ENCODE data around the gene CUL1.

CUL1 gene

DNA sequence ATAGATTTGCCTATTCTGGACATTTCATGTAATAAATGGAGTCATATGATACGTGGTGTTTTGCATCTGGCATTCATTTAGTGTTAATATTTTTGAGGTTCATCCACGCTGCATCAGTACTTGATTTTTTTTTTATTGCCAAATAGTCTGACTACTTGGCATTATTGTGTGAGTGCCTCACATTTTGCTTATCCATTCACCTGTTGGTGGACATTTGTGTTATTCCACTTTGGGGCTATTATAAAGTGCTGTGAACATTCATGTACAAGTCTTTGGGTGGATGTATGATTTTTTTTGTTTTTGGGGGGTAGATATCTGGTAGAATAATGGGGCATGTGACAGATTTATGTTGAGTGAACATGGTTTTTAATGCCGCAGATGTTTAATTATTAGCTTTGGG lies 19.7 kb downstream of the CUL1 start:
- no peak for DNase-seq (ENCODE audit: low read depth)

DNA sequence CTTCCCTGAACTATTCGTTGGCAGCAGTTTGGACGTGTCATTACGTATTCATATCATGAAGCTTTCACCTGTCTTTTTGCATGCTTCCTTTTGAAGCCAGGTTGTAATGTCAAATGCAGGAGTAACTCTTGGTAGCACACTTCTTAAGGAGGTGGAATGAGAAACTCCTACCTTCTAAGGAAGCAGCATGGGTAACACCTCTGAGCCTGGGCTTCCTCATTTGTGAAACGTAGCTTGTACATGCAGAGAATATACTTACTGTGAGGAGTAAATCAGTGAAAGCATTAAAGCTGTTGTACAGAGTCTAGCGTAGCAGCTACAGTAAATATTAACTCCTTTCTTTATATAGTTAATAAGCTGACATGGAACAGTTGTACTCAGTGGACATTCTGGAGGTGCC lies 21.1 kb downstream of the CUL1 start:
- DNase-seq (ENCODE audit: low read depth): no peak

DNA sequence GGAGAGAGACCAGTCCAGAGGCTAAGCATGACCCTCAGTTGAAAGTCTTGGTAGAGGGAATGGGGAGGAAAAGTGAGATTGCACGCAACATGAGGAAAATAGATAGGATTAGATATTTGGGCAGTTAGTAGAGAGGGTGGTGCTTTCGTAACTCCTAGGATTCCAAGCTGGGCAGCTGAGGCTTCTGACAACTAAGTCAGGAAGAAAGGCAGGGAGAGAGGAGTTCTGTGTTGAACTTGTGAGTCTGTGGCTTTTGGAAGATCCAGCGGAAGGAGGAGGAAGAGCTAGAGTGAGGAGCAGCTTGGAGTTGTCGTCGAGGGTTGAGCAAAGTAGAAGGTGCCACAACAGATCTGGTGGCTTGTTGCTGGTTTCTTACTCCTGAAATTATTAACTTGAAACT lies 21.8 kb downstream of the CUL1 start:
- no peak for DNase-seq (ENCODE audit: low read depth)

DNA sequence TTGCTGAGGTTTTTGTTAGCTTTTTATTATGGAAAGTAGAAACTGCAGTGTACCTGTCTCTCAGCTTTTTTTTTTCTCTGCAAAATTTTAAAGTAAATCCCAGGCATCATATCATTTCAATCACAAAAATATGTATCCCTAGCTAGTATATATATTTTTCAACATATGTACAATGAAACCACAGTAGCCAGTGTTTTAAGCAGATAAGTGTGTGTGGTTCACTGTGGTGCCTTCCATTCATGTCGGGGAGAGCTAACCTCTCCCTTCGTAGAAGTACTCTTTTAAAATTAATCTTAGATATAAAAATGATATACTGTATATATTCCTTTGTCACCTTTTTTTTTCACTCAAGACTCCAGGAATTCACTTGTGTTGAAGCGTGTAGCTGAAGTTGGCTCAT lies 22.7 kb downstream of the CUL1 start:
- no peak for DNase-seq (ENCODE audit: low read depth)

DNA sequence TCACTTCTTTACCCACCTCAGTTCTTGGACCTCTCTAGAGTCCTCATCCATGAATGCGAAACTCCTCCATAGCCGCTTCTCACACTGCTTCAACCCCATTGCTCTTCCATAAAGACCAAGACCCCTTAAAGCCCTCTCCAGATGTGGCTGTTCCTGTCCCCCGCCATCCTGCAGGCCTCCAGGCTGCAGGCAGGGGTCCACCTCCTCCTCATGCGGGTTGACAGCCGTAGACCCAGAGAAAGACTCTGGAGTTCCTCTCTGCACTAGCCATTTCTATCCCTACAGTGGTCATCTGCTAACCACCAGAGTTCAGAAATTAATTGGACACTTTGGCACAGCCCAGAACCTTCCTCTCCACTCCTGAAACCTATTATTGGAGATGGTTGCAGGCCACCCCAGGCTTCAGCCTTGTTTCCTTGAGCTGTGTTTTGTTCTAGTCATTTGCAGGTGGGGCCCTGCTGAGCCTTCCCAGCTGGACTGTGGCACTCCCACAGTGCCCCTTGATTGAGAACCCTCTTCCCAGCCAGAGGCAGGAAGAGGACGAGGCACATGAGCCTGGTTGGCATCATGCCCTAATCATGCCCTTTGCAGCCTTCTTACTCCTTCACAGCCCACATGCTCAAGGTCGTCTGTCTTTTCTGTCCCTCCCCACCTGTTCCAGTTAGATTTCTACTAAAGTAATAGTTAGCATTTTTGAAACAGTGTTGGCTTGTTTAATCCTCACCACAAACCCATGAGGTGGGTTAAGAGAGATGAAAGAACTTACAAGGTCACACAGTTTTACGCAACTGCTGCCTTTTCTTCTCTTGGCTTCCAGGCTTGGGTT lies 23.9 kb downstream of the CUL1 start:
- no peak for DNase-seq (ENCODE audit: low read depth)

DNA sequence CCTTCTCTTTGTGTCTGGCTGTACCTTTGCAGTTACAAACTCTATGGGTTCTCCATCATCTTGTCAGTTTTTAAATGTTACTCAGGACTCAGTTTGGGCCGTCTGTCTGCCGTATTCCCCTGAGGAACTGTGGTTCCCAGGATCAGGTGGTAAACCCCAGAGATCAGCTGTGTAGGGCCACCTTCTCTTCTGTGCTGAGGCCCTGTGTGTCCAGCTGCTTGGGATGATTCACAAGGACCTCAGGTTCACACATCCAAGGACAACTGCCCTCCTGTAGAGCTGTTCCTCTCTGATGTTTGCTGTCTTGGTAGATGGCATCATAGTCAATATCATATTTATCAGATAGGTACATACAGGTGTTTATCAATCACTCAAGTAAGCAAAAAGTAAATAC lies 24.5 kb downstream of the CUL1 start:
- DNase-seq (ENCODE audit: low read depth): no peak

DNA sequence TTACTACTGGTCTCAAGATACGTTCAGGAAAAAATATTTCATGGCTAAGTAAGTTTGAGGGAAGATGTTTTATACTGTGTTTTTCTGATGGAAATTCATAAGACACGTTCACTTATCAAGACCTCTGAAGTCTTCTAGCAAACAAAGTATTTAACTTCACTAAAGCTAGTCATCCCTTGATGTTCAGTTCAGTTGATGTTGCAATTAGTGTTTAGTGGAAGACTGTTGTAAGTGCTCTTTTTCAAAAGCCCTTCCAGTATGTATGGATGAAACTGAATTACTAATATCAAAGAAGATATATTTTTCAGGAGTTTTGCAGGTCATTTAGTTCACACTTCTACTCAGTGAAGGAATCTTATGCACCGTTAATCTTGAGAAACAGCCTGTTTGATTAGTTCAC lies 25.1 kb downstream of the CUL1 start:
- no peak for DNase-seq (ENCODE audit: low read depth)

DNA sequence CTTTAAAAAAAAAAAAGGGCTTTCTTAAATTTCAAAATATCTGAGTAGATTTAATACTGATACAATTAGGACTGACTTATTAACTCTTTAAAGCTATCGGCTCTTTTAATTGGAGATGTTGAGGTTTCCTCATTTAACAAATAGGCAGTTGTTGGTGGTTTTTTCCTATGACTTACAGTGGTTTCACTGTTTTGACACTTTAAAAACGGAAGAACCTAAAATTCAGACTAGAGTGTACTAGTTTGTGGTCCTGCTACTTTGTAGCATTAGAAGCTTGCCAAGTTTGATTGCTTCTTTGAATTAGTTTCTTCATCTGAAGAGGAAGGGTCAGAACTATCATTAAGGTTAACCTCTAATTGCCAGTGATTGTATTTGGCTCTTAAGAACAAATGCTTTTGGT lies 27.7 kb downstream of the CUL1 start:
- no peak for DNase-seq (ENCODE audit: low read depth)

DNA sequence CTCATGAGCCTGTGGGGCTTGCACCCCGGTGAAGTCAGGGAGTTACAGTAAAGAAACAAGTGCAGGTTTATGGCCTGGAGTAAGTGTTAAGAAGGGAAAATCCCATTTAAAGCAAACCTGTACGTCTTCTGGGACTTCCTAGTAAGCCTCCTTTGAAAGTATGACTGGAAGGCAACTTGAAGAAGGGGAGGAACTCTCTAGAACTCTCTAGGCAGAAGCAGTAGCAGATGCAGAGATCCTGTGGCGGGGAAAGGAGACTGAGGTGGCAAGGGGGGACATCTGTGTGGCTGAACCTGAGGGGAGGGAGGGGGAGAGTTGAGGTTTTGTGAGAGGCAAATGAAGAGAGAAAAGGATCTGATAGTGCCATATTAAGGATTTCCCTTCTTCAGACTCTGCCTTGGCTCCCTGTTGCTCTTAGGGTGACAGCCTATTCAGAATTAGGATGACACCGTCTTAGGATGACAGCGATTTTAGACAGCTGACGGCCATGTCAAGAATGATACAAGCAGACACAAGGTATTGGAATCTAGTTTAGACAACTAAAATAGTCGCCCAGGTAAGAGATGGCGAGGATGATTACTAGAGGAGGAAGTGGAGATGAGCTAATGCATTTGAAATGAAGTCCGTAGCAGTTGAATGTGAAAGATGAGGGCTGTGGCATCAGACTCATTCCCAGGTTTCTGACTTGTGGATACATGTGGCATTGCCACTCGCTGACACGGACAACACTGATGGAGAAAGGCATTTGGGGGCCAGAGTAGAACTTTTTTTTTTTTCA lies 29.0 kb downstream of the CUL1 start:
- DNase-seq (ENCODE audit: low read depth): no peak

DNA sequence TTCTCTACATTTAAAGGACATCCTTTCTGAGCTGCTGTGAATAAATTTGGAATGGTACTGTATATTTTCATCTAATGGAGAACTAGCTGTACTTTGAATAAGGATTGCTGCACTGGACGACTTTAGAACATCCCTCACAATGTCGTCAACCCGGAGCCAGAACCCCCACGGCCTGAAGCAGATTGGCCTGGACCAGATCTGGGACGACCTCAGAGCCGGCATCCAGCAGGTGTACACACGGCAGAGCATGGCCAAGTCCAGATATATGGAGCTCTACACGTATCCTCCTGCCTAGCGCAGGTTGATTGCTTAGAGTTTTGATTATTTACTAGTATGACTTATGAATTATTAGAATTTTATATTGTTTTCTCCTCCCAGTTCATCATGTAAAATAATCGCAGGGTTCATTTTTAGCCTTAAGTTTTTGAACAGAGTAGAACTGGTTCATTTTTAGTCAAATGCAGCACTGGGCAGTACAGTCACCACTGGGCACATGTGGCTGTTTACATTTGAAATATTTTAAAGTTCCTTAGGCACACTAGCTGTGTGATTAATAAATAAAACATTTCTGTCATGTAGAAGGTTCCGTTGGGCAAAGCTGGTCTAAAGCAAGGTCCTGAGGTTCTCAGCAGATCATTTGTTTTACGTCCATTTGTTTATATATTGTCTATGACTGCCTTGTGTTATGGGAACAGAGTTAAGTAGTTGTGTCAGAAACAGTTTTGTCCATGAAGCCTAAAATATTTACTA lies 31.5 kb downstream of the CUL1 start:
- no peak for DNase-seq (ENCODE audit: low read depth)

DNA sequence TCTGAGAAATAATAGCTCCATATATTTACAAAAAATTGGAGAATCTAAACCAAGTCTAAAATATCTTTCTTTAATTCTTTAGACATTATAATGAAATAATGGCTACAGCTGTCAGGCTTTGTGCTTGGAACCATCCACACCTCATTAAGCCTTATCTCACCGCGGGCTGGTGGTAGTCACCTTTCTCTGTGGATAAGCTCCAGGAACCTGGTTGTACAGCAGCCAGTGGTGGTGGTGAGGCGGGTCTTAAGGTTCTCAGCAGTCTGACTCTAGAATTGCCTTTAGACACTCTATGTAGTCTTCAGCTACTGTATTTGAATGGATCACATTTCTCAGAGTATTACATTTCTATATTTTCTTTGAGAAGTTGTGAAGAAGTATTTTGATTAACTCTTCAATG lies 34.2 kb downstream of the CUL1 start:
- DNase-seq (ENCODE audit: low read depth): no peak

DNA sequence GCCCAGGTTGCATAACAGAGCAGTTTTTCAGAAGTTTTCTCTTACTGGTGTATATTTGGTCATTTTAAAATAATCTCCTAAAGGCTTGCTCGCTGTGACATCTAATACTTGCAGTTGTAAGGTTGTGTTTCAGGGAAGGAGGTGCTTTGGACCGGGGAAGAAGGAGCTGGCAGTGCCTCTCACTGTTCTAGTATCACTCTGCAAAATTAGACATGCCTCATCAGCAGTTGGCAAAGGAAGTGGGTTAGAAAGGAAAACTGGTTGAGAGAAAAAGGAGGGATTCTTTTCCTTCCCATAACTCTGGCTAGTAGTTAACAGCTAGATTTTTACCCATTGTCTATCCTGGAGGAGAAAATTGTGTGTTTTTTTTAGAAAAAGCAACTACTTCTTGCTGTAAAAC lies 34.8 kb downstream of the CUL1 start:
- no peak for DNase-seq (ENCODE audit: low read depth)

DNA sequence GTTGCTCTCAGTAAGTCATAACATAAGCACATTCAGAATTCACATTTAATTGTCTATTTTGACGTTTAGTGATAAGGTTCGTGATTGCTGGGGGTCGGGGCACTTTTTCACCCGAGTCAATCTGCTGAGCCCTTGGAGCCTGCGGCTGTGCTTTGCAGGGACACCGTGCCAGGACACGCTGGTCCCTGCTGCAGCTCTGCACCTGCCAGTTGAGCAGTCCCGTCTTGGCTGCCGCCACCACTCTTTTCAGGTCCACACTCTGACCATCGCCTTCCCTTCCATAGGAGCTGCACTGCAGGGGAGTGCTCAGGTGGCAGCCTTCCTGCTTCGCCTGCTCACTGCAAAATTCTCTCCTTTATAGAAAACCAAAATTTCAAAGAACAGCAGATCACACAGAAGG lies 36.4 kb downstream of the CUL1 start:
- DNase-seq (ENCODE audit: low read depth): no peak

DNA sequence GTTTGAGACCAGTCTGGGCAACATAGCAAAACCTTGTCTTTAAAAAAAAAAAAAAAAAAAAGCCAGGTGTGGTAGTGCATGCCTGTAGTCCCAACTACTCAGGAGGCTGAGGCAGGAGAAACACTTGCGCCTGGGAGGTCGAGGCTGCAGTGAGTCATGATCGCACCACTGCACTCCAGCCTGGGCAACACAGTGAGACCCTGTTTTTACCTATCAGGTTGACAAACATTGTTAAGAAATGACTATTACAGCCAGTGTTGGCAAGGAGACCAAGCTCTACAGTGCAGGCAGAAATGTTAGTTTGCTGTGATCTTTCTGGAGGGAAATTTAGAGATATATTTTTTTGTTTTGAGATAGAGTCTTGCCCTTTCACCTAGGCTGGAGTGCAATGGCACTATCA lies 37.3 kb downstream of the CUL1 start:
- no peak for DNase-seq (ENCODE audit: low read depth)

DNA sequence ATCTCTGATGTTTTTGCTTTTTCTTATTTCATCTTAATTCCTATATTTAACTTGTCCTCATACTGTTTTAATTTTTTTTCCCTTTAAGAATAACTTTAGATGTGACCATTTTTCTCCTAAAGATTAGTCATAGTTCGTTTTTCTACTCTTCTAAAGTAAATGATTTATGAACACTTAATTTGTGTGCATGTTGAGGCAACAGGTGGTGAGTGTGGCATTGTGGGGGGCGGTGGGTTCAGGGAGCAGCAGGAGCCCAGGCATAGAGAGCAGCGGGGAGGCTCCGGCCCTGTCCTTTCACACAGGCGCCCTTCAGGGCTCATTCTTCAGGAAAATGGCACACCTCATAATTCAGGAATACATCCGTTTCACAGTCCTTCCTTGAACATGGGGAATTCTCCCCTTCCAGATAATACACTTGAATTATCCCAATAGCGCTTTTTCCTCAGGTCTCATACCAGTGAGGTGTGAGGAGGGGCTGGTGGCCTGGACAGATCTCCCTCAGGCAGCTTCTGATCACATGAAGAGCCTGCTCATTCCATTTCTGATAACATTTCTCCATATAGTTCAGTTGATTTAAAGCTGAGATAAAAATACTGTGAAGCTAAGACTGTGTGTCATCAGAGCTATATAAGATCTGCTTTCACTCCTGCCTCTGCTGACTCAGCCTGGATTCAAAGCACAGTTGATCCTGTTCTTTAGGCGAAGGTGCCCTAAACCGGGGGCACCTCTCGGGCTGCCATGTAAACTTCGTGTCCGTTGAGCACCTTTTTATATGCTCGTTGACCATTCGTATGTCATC lies 40.2 kb downstream of the CUL1 start:
- DNase-seq (ENCODE audit: low read depth): no peak

DNA sequence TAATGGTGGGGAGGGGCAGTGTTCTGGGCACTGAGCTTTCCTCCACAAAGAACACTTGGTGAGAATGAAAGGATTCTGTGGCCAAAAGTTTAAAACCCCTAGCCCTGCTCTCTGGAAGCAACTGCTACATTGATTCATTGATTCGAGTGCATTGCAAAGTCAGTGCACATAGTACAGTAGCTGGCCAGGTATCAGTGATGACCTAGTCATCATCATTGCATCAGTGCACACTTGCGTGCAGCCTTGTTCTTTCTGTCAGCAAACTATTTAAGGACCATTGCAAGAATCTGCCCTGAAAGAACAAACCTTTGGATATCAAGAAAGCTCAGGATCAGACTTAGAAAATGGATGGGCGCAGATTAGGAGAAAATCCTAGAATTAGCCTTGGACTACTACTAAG lies 47.4 kb downstream of the CUL1 start:
- no peak for DNase-seq (ENCODE audit: low read depth)

DNA sequence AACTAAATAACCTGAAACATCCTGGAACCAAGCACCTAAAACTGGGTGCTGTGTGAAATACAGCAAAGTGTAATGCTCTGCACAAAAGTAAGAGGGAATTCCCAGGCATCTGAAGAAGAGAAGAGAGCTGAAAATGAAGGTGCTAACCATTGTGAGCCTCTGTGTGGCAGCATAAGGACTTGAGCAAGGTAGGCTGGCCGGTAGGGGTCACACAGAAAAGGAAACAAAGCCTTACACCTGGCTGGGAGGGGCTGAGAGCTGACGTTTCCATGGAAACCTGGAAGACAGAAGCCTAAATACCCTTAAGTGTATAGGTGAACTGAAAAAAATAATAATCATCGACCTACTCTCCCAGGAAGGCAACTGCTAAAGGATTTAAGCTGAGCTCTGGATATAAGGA lies 48.6 kb downstream of the CUL1 start:
- DNase-seq (ENCODE audit: low read depth): no peak

DNA sequence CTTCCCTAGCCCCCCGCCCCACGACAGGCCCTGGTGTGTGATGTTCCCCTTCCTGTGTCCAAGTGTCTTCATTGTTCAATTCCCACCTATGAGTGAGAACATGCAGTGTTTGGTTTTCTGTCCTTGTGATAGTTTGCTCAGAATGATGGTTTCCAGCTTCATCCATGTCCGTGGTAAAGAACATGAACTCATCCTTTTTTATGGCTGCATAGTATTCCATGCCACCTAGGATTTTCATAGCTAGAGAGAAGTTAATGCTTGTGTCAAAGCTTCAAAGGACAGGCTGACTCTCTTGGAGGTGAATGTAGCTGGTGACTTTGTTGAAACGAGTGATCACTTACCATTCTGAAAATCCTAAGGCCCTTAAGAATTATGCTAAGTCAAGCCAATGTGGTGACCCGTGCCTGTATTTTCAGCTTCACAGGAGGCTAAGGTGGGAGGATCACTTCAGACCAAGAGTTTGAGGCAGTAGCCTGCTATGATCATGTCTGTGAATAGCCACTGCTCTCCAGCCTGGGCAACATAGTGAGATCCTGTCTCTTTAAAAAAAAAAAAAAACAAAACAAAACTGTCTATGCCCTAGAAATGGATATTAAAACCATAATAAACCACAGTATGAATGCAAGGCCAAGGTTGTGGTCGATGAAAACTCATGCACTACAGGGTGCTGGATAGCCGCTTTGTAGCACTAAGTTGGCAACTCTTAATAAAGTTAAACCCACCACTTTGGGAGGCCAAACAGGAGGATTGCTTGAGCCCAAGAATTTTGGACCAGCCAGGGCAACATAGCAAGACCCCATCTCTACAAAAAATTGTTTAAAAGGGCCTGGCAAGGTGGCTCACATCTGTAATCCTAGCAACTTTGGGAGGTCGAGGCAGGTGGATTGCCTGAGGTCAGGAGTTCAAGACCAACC lies 52.0 kb downstream of the CUL1 start:
- DNase-seq (ENCODE audit: low read depth): no peak

DNA sequence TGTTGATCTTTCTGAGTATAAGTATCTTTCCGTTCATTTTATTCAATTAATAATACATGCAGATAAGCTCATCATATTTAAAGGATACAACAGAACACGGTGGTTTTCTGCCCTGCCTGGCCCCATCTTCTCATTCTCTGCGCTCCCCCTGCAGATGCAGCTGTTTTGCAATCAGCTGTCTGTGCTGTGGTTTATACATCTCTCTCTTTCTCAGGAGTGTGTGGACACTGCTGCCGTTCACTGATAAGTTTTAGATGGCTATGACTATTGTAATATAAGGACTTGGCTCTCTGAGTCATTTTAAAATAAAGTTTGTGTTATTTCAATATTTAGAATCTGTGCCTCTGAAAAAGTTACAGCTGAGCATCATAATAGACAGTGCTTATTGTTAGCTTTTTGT lies 54.5 kb downstream of the CUL1 start:
- no peak for DNase-seq (ENCODE audit: low read depth)

DNA sequence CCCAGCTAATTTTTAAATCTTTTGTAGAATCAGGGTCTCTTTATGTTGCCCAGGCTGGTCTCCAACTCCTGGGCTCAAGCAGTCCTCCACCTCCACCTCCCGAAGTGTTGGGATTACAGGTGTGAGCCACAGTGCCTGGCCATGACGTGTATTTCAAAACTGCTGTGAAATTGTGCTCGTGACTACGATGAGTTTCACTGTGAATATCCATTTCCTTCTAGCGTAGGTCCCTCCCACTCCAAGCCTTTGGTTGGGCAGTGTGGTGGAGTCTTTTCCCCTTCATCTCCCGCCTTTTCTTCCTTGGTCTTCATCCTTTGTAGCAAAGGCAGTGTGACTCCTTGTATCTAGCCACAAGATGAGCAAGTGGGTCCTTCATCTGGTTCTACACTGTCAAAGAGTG lies 56.2 kb downstream of the CUL1 start:
- DNase-seq (ENCODE audit: low read depth): no peak
